GM19025 (cell line): ENCODE data around the gene POLG2.
A peak's percentile ranks its signal among the peaks of the same experiment; 100 is the strongest.
"Not testable (repeated sequence)": the region's sequence is repeated elsewhere in the genome, so short reads cannot be mapped to it uniquely, and the experiment has no call there.

ENCODE experiments used
- ATAC-seq: cut with Tn5 transposase; IDR thresholded peaks from one replicate; pipeline ENCODE4 v1.9.1; 2021; ENCODE audit warnings: mild to moderate bottlenecking, low read depth, moderate library complexity; ENCODE audit not compliant: unreplicated experiment

POLG2 gene

DNA sequence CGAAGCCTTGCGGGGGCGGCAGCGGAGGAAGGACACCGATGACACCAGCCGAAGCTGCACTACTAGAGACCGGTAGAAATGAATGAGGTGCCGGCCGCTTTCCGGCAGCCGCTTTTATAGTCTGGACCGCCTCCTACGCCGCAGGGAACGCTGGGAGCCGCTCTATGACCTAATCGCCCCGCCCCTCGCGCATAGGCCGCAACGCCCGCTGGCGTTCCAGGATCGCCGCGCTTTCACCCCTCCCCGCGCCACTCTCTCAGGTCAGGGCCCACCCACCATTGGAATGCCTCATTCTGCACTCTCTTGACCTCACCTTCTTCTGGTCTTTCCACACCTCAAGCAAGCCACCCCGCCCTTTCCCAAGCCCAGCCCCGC lies 9.3 kb upstream of the POLG2 start, which contains the start of gene DDX5:
TSS of gene DDX5 (minus strand) at position 89 of the 375 bp plus-strand sequence. CDS start 170 bp downstream, outside the sequence.
- ATAC-seq = peak; percentile 55

DNA sequence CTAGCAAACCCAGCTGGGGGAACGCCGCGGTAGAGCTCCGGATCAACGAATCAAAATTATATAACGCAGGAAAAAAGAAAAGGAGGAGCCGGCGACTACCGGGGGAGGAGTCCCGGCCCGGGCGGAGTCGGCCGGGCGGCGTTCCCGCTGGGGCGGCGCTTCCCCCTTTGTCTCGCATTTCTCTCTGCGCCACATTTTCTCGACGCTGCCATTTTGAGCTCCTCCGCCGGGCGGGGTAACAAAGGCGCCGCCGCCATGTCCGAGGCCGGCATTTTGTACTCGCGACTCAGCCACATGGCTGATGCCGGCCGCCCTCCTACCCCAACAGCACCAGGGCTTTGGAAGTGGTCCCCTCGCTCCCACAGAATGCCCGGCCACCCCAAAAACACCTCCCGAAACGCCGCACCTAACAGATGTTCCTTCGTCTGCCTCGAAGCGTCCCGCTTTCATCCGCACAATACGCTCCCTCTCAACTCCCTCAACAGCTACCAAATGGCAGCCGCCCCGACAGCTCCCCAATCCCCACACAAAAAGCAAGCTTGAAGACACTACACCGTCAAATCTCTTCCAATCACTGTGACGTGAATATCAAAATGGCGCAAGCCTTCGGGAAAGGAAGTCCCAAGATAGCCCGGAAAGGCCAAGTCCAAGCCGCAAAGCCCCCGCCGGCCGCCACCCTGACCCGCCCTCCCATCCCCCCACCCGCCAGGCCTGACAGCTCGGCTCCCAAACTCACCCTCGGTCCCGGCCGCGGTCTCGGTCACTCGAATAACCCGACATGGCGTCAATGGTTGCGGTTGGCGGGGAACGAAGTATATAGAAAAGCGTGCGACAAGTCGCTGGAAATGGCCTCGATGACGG lies 8.7 kb upstream of the POLG2 start:
- no peak for ATAC-seq

DNA sequence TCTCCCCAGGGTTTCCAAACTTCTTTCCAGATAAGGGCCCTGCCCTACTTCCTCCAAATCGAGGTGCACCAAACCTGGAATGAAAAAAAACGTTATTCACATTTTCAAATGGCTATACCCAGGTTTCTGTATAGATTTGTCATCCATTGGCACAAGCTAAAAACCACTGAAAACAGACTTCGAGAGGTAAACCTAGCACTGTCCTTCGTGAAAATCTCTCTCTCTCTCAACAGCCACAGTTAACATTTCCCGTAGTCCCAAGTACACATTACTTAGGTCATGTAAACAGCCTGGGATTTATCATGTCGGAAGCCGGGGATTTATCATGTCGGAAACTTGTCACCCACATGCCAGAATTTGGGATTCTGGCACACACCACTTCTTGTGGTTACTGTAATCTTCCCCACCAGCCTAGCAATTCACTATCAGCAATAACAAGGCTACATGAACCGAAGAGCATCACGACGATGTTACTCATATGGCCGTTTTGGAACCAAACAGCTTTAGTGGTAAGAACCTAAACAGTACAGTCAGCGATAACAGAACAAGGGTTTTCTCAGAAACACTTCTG lies 8.0 kb upstream of the POLG2 start:
- no peak for ATAC-seq

DNA sequence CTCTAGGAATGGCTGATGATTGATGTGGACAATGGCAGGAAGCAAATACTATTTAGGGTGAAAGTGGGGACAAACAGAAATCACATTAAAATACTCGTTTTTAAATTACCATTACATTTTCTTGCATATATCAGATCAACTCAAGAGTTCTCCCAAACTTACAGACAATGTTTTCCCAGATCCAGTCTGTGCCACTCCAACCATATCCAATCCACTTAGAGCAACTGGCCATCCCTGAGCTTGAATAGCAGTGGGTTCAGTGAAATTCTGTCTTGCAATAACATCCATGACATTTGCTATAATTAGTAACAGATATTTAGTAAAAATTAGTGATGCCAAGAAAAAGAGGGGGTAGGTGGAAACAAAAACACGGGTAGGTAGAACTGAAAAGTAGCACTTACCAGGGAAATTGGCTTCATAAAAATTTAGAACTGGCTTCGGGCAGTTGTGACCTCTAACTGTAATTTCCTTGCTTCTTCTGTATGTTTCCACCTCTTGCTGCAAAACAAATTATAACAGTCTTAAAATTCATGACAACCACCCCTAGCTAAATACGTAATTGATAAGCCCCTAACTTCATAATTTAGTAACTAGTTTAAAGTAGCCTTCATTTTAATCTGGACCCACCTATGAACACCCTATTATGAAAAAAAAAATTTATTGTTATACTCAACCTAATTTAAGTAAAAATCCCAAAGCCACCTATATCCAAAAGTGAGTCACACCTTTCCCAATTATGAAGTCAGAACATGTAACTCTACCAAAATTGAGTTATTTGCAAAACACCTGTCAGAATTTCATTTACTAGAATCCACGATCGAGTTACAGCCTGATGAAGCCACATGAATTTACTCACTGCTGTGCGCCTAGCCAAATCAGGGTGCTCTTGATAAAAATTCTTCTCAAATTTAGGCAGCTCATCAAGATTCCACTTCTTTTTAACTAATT lies 7.2 kb upstream of the POLG2 start:
- no peak for ATAC-seq

GRCh38 chr17:64503341-64503740 lies 6.5 kb upstream of the POLG2 start:
- ATAC-seq = no peak

GRCh38 chr17:64502809-64503208 lies 6.0 kb upstream of the POLG2 start:
- ATAC-seq = no peak

DNA sequence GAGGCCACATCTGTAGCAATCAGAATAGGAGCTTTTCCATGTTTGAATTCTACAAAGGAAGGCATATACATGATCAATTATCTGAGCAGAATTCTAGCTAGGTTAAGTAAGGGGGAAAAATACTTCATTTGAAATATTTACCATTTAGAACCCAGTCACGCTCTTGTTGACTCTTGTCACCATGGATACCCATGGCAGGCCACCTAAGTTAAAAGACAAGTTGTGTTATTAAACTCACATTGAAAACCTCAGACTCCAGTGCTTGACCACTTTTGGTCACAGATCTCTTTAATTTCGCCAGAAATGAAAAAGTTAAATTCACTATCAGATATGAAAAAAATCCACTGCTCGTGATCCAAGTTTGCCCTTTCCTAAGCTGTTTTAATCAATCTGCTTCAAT lies 5.2 kb upstream of the POLG2 start:
- ATAC-seq = no peak

GRCh38 chr17:64500862-64501765 lies 4.3 kb upstream of the POLG2 start:
- no peak for ATAC-seq

- ATAC-seq = no peak
Measured at GRCh38 chr17:64500487-64500859, 3.6 kb upstream of the POLG2 start.

- no peak for ATAC-seq
Measured at GRCh38 chr17:64499805-64500486, 3.1 kb upstream of the POLG2 start.

- no peak for ATAC-seq
Measured at GRCh38 chr17:64498308-64499203, 1.7 kb upstream of the POLG2 start.

- no peak for ATAC-seq
Measured at GRCh38 chr17:64497565-64498035, 746 bp upstream of the POLG2 start.

GRCh38 chr17:64496348-64496785 lies 487 bp downstream of the POLG2 start:
- ATAC-seq = no peak

DNA sequence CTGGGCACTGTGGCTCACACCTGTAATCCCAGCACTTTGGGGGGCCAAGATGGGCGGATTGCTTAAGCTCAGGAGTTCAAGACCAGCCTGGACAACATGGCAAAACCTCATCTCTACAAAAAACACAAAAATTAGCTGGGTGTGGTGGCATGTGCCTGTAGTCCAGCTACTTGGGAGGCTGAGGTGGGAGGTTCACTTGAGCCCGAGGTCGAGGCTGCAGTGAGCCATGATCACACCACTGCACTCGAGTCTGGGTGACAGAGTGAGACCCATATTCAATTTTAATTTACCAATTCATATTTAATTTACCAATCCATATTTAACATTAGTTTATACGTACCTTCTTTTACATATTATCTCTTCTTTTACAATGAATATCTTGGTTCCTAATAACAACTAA lies 1.6 kb downstream of the POLG2 start:
- ATAC-seq = not testable (repeated sequence)

DNA sequence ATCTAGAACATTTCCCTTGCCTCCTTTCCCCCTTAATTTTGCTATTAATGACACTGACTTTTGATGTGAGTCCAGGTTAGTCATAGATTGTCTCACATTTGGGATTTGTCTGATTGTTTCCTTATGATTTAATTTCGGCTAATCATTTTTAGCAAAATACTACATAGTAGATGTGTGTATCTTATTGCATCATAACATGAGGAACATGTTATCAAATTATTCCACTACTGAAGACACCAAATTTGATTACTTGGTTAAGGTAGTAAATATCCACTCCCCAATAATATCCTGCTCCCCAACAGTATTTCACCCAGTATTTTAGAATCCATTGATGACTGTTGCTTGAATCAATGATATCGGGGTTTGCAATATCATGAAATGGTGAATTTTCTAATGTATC lies 2.7 kb downstream of the POLG2 start:
- ATAC-seq = no peak

DNA sequence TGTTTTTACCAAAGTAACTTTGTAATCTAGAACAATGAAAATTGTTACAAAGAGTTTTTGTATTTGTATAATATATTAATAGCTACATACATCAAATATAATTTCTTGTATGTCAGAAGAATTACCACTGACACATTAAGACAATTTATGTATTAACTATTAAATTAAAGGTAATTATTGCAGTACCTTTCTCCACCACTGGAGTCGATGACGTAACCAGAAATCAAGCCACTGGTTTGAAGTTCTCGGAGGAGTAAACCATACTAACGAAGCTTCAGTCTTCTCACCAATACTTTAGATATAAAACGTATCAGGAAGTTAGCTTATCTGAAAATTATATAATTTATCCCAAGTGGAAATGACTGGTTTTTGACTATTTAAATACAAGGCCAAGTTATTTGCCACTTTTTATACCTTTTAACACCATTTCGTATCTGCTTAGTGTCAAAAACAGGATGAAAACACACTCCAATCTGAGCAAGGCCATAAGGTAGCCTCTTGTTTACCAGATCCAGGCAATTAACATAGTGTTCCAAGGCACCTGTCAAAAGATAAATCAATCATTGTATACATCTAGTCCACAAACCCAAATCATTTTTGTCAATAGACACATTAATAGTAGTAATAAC lies 4.3 kb downstream of the POLG2 start:
- ATAC-seq = no peak

GRCh38 chr17:64491994-64492393 lies 4.9 kb downstream of the POLG2 start:
- no peak for ATAC-seq
